ENCODE results near the gene SLC9A7.
"Not testable (repeated sequence)": the region's sequence is repeated elsewhere in the genome, so short reads cannot be mapped to it uniquely, and the experiment has no call there.

Gene SLC9A7

GRCh38 chrX:46737462-46737861 is 21.5 kb downstream of the SLC9A7 start:
- DNase-seq (ENCODE audit: low read depth) = no peak
- no peak for TF ChIP-seq CTCF (IDR thresholded peaks at IDR 0.05; ENCODE audit: low read depth, low read length, missing control alignments)
- H3K4me3 ChIP-seq (ENCODE audit: low read depth, low read length) = no peak overlapping the region
- in situ Hi-C loops (cut with HindIII; ENCODE audit: low sequenced_read_pairs) = no loop called here

- DNase-seq (ENCODE audit: low read depth) = no peak
- H3K4me3 ChIP-seq (ENCODE audit: low read depth, low read length) = no peak overlapping the region
Observed at GRCh38 chrX:46737041-46737440, 21.9 kb downstream of the SLC9A7 start.

GRCh38 chrX:46735622-46736021 is 23.3 kb downstream of the SLC9A7 start:
- DNase-seq (ENCODE audit: low read depth) = no peak
- no peak for TF ChIP-seq CTCF (IDR thresholded peaks at IDR 0.05; ENCODE audit: low read depth, low read length, missing control alignments)
- H3K4me3 ChIP-seq (ENCODE audit: low read depth, low read length) = no peak overlapping the region
- in situ Hi-C loops (cut with HindIII; ENCODE audit: low sequenced_read_pairs) = no loop called here

More at GRCh38 chrX:46737041-46737440, 21.9 kb downstream of the SLC9A7 start:
- in situ Hi-C loops (cut with HindIII; ENCODE audit: low sequenced_read_pairs) = no loop called here
- no peak for TF ChIP-seq CTCF (IDR thresholded peaks at IDR 0.05; ENCODE audit: low read depth, low read length, missing control alignments)

GRCh38 chrX:46733226-46733625 is 25.7 kb downstream of the SLC9A7 start:
- in situ Hi-C loops (cut with HindIII; ENCODE audit: low sequenced_read_pairs) = no loop called here
- no peak for DNase-seq (ENCODE audit: low read depth)

GRCh38 chrX:46730765-46731164 is 28.2 kb downstream of the SLC9A7 start:
- TF ChIP-seq CTCF (IDR thresholded peaks at IDR 0.05; ENCODE audit: low read depth, low read length, missing control alignments) = no peak
- in situ Hi-C loops (cut with HindIII; ENCODE audit: low sequenced_read_pairs) = no loop called here
- no peak overlapping the region for H3K4me3 ChIP-seq (ENCODE audit: low read depth, low read length)
- no peak for DNase-seq (ENCODE audit: low read depth)

More at GRCh38 chrX:46733226-46733625, 25.7 kb downstream of the SLC9A7 start:
- H3K4me3 ChIP-seq (ENCODE audit: low read depth, low read length) = no peak overlapping the region
- TF ChIP-seq CTCF (IDR thresholded peaks at IDR 0.05; ENCODE audit: low read depth, low read length, missing control alignments) = no peak

GRCh38 chrX:46727441-46727840 is 31.5 kb downstream of the SLC9A7 start:
- in situ Hi-C loops (cut with HindIII; ENCODE audit: low sequenced_read_pairs) = no loop called here
- H3K4me3 ChIP-seq (ENCODE audit: low read depth, low read length) = no peak overlapping the region
- TF ChIP-seq CTCF (IDR thresholded peaks at IDR 0.05; ENCODE audit: low read depth, low read length, missing control alignments) = no peak
- DNase-seq (ENCODE audit: low read depth) = no peak

GRCh38 chrX:46723569-46723927 is 35.4 kb downstream of the SLC9A7 start:
- in situ Hi-C loops (cut with HindIII; ENCODE audit: low sequenced_read_pairs) = not testable (repeated sequence)

More at GRCh38 chrX:46723569-46723927, 35.4 kb downstream of the SLC9A7 start:
- DNase-seq (ENCODE audit: low read depth); H3K4me3 ChIP-seq (ENCODE audit: low read depth, low read length): not testable (repeated sequence)

Measured in astrocyte of the cerebellum (primary cell).